Measurements from ENCODE around the gene NUMA1. TPM values are rescaled to one million over a fixed set of nuclear protein-coding genes. Genes with fewer than 3 reads are reported as not detected.

The NUMA1 gene
- total RNA-seq, 4 donors from 2014 or later, result 121 to 365 (median 225) TPM

GRCh38 chr11:71979094-71979493 lies 101.2 kb downstream of the NUMA1 start:
- TF ChIP-seq CTCF (IDR thresholded peaks at IDR 0.05; ENCODE audit: low read depth), result no peak

DNA sequence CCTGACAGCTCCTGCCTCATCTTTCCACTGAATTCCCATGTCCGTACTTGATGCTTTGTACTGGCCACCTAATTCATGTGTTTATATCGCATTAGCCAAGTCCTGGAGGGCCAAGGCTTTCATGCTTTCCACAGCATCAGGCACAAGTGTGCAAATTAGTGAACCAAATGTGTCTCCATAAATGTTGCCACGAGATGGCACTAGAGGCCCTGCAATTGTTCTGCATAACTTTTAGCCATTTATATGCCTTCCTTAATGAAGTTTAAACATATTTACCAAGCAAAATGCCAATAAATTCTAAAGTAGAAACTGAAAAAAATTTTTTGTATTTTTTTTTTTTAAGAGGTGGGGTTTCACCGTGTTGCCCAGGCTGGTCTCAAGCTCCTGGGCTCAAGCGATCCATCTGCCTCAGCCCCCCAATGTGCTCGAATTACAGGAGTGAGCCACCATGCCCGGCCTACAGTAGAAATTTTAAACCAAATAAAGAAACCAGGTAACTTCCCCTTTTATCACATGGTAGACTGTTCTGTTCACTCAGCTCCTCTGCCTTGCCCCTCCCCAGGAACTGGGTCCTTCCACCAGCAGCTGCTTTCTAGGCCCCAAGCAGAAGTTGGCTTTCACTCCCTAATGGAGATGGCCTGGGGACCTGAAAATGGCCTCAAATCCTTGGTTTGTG lies 102.5 kb downstream of the NUMA1 start:
- no peak for TF ChIP-seq CTCF (IDR thresholded peaks at IDR 0.05; ENCODE audit: low read depth)

GRCh38 chr11:71977090-71977489 lies 103.3 kb downstream of the NUMA1 start:
- TF ChIP-seq CTCF (IDR thresholded peaks at IDR 0.05; ENCODE audit: low read depth), result no peak

- TF ChIP-seq CTCF (IDR thresholded peaks at IDR 0.05; ENCODE audit: low read depth), result no peak
These were observed 103.8 kb downstream of the NUMA1 start for GRCh38 chr11:71976551-71976950.

DNA sequence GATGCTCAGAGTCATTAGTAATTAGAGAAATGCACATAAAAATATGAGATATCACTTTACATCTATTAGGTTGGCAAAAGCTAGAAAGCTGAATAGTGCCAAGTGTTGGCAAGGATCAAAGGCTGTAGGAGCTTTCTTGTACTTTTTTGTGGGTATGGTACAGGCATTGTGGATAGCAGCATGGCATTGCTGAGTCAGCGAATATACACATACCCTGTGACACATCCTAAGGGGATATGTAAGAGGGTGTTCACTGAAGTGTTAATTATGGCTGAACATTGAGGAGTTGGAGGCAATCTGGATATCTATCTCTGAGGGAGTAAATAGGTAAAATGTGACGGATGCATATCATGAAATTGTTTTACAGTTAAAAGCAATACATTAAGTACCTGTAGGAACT lies 108.7 kb downstream of the NUMA1 start:
- TF ChIP-seq CTCF (IDR thresholded peaks at IDR 0.05; ENCODE audit: low read depth), result no peak

DNA sequence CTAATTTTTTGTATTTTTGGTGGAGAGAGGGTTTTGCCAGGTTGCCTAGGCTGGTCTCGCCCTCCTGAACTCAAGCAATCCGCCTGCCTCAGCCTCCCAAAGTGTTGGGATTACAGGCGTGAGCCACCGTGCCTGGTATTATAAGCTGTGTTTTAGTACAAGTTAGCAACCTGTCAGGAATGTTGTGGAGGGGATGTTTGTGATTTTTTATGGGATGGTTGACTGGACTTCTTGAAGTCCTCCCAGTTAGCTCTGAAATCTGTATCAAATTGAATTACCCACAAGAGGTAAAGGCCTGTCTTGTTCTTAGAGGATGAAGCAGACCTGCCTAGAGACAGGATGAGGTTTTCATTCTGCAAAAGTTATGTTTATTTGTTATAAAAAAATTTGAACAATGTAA lies 115.7 kb downstream of the NUMA1 start:
- TF ChIP-seq CTCF (IDR thresholded peaks at IDR 0.05; ENCODE audit: low read depth), result no peak

- TF ChIP-seq CTCF (IDR thresholded peaks at IDR 0.05; ENCODE audit: low read depth), result no peak
These were observed 116.9 kb downstream of the NUMA1 start for GRCh38 chr11:71963468-71963867.

Measured in subcutaneous adipose tissue (tissue), 4 donors.